ENCODE measurements around the gene ESYT2. TPM values are rescaled to one million over a fixed set of nuclear protein-coding genes. Genes with fewer than 3 reads are reported as not detected.
A peak's percentile ranks its signal among the peaks of the same experiment; 100 is the strongest.

The ESYT2 gene
- total and polyA plus RNA-seq, 9 of the 15 experiments (the other 6 are each of a cell fraction or from before 2014, with no cell fraction given) = 5.8 to 86.9 (median 64.7) TPM

- TF ChIP-seq CEBPG (CRISPR knock-in tag; IDR thresholded peaks at IDR 0.05) (no peak), CEBPG (tag; conservative IDR thresholded peaks at IDR 0.05 in 1 of 2, IDR thresholded peaks at IDR 0.05 in 1 of 2) (no peak), DPF2 (IDR thresholded peaks at IDR 0.05) (no peak), HNRNPH1 (optimal IDR thresholded peaks at IDR 0.05; ENCODE audit: low read depth, low read length) (no peak), MLLT1 (IDR thresholded peaks at IDR 0.05) (no peak), CXXC5 (CRISPR knock-in tag; IDR thresholded peaks at IDR 0.05) (0 out of 2 replicates have a peak, but pooled peaks have one; percentile 19), SLC30A9 (CRISPR knock-in tag; IDR thresholded peaks at IDR 0.05) (no peak), THRAP3 (IDR thresholded peaks at IDR 0.05; ENCODE audit: borderline replicate concordance) (no peak)
Observed at GRCh38 chr7:158695726-158696452, 133.4 kb downstream of the ESYT2 start (continued).

- FAIRE-seq = no peak
- TF ChIP-seq GTF2F1 (IDR thresholded peaks at IDR 0.05; ENCODE audit: low read depth, low read length) = no peak
- peak; percentile 31; the same call in 1 of the 2 replicates for TF ChIP-seq HMBOX1 (IDR thresholded peaks at IDR 0.05)
- intact Hi-C loops (cut with micrococcal nuclease) (no loop called here), in situ Hi-C loops (cut with MboI) (loop anchor here (10.0 kb wide), 1 partner anchor 280 kb away; no protein-coding TSS in a partner anchor)
- Histone ChIP-seq H3K27ac (ENCODE audit: extremely low read depth, low read depth, low read length) (no peak overlapping the region), H3K4me2 (ENCODE audit: insufficient read depth, low read length) (no peak overlapping the region), H3K79me2 (ENCODE audit: control insufficient read depth, insufficient read depth, low read length) (peaks cover 60% of the 10 kb centered on the region), H3K9me3 (replicated peaks; ENCODE audit: control insufficient read depth, insufficient read depth, low read depth, low read length) (no peaks in the 10 kb centered on the region), H3K4me1 (replicated peaks in 1 of 2; ENCODE audit: control insufficient read depth in 2 of 2, insufficient read depth in 2 of 2, low read length in 2 of 2) (peaks cover 0 to 3% of the 10 kb centered on the region in 2 experiments; a peak in 1 of 5 replicates), H3K9ac (ENCODE audit: insufficient read depth in 1 of 2, low read depth in 2 of 2, low read length in 2 of 2) (no peak overlapping the region), H4K20me1 (replicated peaks; ENCODE audit: control insufficient read depth, insufficient read depth, low read length) (0 out of 2 replicates have a peak, but pooled peaks cover 3% of the 10 kb centered on the region), H2AFZ (ENCODE audit: low read depth, low read length) (no peak overlapping the region), H3K9me1 (ENCODE audit: control insufficient read depth, insufficient read depth, low read length) (peaks cover 4% of the 10 kb centered on the region), H3K36me3 (ENCODE audit: control insufficient read depth, insufficient read depth, low read length) (peaks cover 93% of the 10 kb centered on the region), H3K27me3 (ENCODE audit: control insufficient read depth in 2 of 2, insufficient read depth in 2 of 2, low read length in 2 of 2) (no peaks in the 10 kb centered on the region), H3K4me3 (no peak overlapping the region)
- 62% methylated on average over 3 of the region's 3 CpGs for whole genome bisulfite sequencing (ENCODE audit: insufficient coverage, low coverage, missing lambda C conversion rate)
- DNase-seq (ENCODE audit: extremely low read depth in 1 of 4, low spot score in 3 of 4) = no peak
- CTCF ChIA-PET (ENCODE audit: low intra/inter-chr PET ratio) = interaction anchor here (1.1 kb wide), 1 partner anchor 335 kb away, joined by 3 read pairs; no protein-coding TSS in a partner anchor
- POLR2A ChIA-PET = interaction anchor here (0.5 to 2.7 kb wide), 9 partner anchors 8 to 297 kb away, joined by 3 to 17 read pairs (median 3); partner anchors contain the start of gene NCAPG2
- BruUV-seq (replicated peaks) = no TSS peak
- ATAC-seq = no peak; the same call in 2 of the 3 replicates
Observed at GRCh38 chr7:158695056-158695455, 134.3 kb downstream of the ESYT2 start.

Data from K562 (cell line).